ENCODE results near the gene MRPS14.

Gene MRPS14

GRCh38 chr1:174982971-174983689 lies 40.1 kb downstream of the MRPS14 start:
- no peak for DNase-seq

GRCh38 chr1:174976436-174977108 lies 46.7 kb downstream of the MRPS14 start:
- DNase-seq: no peak

DNA sequence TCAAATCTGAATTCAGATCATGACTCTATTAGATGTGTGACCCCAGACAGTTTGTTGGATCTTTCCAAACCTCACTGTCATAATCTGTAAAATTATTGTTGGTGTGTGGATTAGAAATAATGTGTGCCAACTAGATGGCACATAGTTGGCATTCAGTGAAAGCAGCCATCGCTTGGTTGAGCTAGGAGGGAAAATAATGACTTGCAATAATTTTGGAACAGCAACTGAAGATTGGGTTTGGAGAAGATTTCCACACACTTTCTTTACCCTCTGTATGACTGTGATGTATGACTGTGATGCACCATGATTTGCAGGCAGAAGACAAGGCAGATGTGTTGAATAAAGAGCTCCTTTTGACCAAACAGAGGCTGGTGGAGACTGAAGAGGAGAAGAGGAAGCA lies 47.5 kb downstream of the MRPS14 start:
- no peak for DNase-seq

GRCh38 chr1:174974711-174975119 lies 48.5 kb downstream of the MRPS14 start:
- DNase-seq: no peak

DNA sequence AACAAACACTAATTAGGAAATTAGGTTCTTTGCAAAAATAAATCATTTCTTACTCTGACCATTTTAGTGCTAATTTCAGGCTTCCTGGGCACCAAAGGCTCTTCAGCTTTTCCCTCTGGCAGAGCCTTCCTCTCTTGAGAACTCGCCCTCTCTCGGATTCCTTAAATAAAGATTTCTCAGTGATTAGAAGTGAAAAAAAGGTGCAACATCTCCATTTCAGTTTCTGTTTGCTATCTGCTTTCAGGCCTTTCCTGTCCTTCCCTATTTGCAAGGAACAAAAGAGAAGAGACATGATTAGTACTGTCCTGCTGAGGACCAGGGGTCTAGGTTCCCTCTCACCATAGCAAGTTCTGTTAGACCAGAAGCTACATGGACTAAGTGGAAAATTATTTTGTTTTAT lies 51.3 kb downstream of the MRPS14 start:
- no peak for DNase-seq

DNA sequence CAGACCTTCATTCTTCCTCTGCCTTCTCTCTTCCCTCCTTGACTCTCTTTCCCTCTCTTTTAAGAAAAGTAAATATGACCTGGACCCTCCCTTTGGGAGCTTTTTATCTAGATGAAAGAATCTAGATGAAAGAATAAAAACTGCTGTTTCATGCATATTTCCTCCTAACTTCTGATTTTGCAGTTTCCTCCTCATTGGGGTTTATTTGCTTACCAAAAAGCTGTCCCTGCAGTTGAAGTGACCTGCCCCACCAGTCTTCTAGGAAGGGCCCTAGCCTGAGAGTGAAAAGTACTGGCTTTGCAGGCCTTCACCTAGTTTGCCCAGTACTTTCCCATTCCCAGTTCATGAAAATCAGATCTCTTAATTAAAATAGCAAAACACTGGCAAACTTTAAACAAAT lies 51.8 kb downstream of the MRPS14 start:
- no peak for DNase-seq

DNA sequence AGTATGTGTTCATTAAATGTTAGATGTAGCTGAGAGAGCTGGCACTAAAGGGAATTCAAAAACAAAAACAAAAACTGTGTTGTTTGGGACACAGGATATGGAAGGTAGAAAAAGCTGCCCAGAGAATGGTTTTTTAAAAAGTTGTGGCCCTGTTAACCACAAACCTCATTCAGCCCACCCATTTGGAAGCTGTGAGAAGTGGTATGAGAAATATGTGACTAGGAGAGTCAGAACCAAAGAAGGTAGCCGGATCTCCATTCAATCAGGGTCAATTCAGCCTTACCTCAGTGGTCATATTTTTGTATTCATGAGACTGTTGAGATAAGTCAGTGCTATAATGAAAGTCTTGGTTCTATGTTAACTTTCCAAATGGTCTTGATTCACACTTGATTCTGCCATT lies 53.2 kb downstream of the MRPS14 start:
- no peak for DNase-seq

DNA sequence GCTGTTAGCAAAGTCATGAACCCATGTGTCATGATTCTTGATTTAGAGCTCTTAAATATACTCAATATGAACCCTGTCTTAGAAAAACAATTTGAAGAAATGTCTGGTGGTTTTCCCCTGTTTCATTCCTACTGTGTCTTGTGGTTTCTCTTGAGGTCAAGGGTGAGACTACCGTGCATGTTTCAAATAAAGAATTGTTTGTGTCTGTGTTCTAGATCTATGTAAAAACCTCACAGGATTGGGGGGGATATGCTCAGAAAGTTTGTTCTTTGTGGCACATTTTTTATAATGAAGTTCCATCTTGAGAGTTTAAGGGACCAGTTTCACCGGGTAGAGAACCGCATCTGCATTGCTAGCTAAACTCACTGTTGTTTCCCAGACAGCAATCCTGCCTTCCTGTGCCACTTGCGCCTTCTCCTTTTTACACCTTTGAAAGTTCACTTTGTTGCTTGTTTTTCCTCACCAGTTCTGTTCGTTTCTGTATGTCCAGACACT lies 54.4 kb downstream of the MRPS14 start:
- DNase-seq: no peak

- DNase-seq: no peak
Observed at GRCh38 chr1:174967845-174968705, 55.1 kb downstream of the MRPS14 start.

DNA sequence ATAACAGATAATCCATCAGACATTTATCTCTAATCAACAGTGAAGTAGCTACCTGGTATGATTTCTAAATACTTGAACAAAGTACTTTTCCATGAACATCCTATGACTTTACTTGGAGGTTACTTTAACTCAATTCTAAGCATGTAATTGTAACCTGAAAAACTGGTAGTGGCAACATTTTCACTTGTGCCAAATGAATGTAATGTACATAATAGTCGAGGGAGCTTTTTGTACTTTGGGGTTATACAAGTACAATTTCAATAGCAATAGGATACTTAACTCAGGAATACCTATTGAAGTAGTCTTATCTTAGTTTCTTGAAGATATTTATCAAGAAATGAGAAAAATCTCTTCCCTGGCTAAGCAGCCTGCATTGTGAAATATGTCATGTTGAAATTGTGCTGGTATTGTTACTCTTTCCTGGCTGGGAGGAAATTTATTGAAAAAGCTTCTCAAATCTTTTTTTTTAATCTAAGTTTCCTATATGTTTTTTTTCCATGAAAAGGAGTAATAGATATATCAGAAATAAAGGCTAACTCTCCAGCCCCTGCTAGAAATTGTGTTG lies 57.1 kb downstream of the MRPS14 start:
- DNase-seq: no peak

DNA sequence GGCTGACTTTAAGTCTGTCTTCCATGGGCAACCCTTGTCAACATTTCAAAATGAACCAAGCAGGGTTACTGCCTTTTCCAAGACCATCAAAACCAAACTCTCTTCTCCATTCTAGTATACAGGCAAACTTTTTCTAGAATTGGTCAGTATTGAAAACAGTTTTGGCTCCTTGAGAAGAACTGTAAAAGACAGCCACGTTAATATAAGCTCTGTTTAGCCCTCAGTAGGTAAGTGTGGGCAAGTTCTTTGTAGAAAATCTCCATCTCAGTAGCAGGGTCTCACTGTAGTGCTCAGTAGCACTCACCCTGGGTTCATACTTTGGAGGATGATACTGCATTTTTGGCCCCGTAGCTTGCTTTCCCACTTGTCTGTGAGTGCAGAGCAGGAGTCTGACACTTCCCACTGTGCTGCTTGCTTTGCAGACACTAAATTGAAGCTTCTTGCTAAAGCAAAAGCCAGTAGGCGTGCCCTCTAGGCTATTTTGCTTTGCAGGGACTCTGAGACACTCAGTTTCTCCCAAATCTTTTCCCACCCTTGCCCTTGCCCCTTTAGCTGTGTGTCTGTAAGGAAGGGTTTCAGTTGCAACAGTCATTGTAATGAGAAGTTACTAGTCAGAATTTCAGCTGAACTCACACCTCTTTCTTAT lies 57.7 kb downstream of the MRPS14 start:
- DNase-seq: no peak

GRCh38 chr1:174964972-174965361 lies 58.3 kb downstream of the MRPS14 start:
- DNase-seq: no peak

DNA sequence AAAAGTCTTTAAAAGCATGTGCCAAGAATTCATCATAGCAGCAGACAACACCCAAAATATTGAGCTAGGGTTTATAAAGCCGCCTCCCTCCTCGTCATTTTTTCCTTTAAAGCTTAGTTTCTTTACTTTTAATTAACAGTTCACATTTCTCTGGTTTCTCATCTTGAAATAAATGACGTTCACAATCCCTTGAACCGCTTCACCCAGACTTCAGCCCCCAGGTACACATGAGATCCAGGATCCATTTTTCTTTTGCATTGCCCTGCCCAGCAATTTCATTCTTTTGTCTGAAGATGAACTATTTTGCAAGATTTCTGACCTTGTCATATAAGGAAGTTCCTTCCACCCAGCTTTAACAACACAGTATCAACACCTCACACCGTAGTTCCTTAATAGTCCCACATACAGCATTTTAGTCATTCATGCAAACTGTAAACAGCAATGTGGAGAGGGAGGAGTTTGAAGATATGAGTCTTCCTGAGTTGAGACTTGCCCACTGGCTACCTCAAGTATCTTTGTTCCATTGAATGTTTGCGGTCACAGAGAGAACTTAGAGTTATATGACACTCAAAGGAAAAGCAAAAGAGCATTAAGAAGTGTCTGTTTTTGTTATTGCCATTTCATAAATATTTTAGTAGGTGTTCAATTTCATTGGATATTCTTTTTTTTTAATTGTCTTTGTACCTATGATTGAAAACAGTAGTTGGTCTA lies 58.8 kb downstream of the MRPS14 start:
- DNase-seq: no peak

GRCh38 chr1:174963529-174964125 lies 59.6 kb downstream of the MRPS14 start:
- DNase-seq: no peak

All from activated T-cell treated with anti-CD3 and anti-CD28 coated beads for 4 hours (primary cell).